Measurements from ENCODE around the gene FRAT2.
"Not testable (repeated sequence)": the region's sequence is repeated elsewhere in the genome, so short reads cannot be mapped to it uniquely, and the experiment has no call there.

The FRAT2 gene

DNA sequence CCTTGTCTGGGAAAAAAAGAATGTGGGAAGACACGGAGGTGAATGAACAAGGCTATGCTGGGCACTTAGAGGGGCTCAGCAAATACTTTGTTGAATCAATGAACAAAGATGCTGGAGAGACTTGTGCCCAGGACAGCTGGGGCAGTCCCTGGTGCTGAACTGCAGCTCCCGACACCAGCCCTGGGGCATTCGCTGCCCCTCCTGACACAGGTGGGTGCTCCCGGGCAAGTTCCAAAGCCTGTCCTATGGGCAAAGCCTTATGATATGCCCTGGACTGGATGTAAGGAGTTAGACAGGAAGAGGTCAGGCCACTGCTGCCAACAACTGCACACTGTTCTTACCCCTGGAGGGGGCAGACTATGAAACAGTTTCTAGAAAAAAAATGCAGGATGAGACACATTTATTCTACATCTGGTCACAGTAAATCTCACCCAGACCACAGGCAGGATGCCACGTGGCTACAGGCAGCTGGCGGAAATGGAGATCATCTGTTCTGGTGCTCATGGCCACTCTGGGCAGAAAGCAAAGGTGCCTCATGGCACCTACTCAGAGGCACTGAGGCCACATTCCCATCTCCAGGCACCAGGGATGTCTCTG, 21.9 kb upstream of the FRAT2 start:
- DNase-seq, result peak; percentile 34

GRCh38 chr10:97355571-97355975, 21.0 kb upstream of the FRAT2 start:
- no peak for DNase-seq

GRCh38 chr10:97353945-97354344, 19.4 kb upstream of the FRAT2 start:
- DNase-seq, result no peak

- DNase-seq, result no peak
These were observed 15.4 kb upstream of the FRAT2 start for GRCh38 chr10:97349752-97350513.

DNA sequence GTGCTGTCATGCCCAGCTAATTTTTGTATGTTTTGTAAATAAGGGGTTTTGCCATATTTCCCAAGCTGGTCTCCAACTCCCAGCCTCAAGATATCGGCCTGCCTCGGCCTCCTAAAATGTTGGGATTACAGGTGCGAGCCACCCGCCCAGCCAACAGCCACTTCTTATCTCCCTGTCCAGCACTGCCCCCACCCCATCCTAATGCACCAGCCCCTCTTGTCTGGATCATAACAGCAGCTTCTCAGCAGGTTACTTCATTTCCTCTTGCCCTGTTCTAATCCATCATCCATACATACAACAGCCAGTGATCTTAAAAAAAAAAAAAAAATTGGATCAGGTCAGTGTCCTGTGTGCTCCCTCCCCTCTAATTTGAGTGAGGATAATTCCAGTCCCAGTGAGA, 12.8 kb upstream of the FRAT2 start:
- no peak for DNase-seq

GRCh38 chr10:97343664-97344063, 9.1 kb upstream of the FRAT2 start:
- not testable (repeated sequence) for DNase-seq

- DNase-seq, result no peak
These were observed 6.9 kb upstream of the FRAT2 start for GRCh38 chr10:97341416-97341815.

GRCh38 chr10:97338041-97338440, 3.5 kb upstream of the FRAT2 start:
- no peak for DNase-seq

- no peak for DNase-seq
These were observed 2.7 kb upstream of the FRAT2 start for GRCh38 chr10:97336942-97337831.

- no peak for DNase-seq
These were observed 1.9 kb upstream of the FRAT2 start for GRCh38 chr10:97336446-97336845.

- no peak for DNase-seq
These were observed 1.5 kb upstream of the FRAT2 start for GRCh38 chr10:97336006-97336405.

DNA sequence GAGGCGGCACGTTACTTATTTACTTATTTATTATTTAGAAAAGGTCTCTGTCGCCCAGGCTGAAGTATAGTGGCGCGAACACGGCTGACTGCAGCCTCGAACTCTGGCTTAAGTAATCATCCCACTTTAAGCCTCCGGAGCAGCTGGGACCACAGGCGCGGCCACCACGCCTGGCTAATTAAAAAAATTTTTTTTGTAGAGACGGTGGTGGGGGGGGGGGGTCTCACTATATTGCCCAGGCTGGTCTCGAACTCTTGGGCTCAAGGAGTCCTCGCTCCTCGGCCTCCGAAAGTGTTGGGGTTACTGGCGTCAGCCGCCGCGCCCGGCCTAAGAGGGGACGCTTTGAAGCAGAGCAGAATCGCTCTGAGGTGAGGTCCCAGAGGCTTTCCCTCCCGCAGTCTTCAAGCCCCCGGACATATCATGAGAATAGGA, 675 bp upstream of the FRAT2 start:
- DNase-seq, result no peak

- DNase-seq, result peak; percentile 51
These were observed 744 bp downstream of the FRAT2 start for GRCh38 chr10:97333601-97334369.

- DNase-seq, result no peak
These were observed 1.3 kb downstream of the FRAT2 start for GRCh38 chr10:97333351-97333600.

DNA sequence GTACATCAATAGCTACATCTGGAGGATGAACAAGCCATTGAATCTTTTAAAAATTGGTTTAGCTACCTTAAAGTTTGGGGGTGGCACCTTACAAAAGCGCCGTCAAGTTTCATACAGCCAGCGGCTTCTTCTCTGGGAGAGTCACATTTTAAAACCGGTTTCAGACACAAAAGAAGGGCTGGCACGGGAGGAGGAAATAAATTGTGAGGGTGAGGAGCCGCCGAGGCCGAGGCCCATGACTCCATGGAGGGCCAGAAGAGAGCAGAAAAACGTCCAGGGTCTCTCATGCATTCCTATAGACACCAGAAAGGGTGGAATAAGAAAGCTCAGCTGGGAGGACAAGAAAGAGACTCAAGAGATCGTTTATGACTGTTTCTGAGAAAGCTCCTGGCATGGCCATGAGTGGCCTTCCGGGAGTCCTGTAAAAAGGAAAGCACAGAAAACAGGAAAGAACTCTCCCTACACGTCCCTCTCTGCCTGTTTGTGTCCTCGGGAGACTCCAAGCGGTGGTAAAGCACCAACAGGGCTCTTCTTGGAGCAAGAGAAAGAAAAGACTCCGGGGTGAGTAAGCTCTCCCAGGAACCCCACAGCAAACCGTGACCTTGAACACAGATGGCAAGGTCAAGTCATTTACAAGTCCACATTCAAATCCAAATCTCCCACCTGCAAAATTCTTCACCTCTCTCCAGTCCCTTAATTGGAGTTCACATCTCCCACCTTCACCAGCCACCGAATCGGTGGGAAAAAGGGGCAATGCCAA, 1.8 kb downstream of the FRAT2 start:
- no peak for DNase-seq

- DNase-seq, result no peak
These were observed 3.3 kb downstream of the FRAT2 start for GRCh38 chr10:97331153-97331703.

GRCh38 chr10:97329766-97330165, 4.8 kb downstream of the FRAT2 start:
- DNase-seq, result no peak

DNA sequence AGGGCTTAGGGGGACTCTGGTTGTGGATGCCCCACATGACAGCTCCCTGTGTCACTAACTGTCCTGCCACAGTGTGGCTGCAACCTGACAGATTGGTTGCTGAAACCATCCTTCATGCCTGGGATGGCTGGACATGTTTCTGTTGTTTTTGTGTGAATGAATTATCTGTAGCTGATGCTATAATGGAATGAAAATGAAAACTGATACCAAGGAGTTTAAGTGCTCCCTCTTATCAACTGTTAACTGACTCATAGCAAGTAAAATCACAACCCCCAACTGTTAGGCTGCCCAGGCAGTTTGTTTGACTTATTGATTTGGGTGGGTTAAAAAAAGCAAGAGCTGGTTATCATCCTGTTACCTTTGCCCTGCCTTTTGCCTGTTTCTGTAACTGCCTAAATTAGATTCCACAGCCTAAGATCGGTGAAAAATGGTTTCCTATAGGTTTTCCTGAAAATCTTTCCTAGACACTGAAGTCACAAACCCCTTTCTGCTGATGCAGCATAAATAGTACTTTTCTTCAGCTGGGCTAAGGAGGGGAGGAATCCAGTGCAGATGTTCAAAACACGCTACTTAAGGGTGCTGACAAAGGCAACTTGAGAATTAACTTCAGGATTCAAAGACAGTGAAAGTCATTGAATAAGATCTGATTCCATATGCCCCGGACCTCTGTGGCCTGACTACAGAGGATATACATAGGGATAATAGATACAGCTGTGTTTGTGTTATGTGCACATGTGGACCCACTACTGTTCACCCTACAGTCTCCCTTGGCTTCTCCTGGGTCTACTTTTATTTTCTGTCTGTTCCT, 5.7 kb downstream of the FRAT2 start:
- DNase-seq, result no peak

GRCh38 chr10:97327348-97328294, 6.9 kb downstream of the FRAT2 start:
- DNase-seq, result no peak

- no peak for DNase-seq
These were observed 8.8 kb downstream of the FRAT2 start for GRCh38 chr10:97325754-97326153.
